Astrocyte of the cerebellum (primary cell): ENCODE results near the gene CLCA2.

Source experiments
- DNase-seq: peaks from one replicate; pipeline ENCODE4 v3.0.0-alpha.2; 2011; ENCODE audit warnings: low read depth
- H3K4me3 ChIP-seq: 2 replicates; pipeline ENCODE4 v1.5.1; 2011; ENCODE audit warnings: mild to moderate bottlenecking, low read depth, low read length, moderate library complexity
- CTCF ChIP-seq: IDR thresholded peaks from 2 replicates; pipeline ENCODE4 v1.5.1; 2012; ENCODE audit warnings: low read length, low read depth, moderate library complexity, mild to moderate bottlenecking; ENCODE audit errors: missing control alignments
- in situ Hi-C: cut with HindIII; loops from 2 replicates; pipeline ENCODE4 v1.10.0; 2017; ENCODE audit warnings: low sequenced_read_pairs

Gene CLCA2

GRCh38 chr1:86487811-86488141 lies 63.8 kb downstream of the CLCA2 start:
- in situ Hi-C loops: no loop called here
- TF ChIP-seq CTCF: no peak
- DNase-seq: no peak
- no peak overlapping the region for H3K4me3 ChIP-seq

- in situ Hi-C loops: no loop called here
Measured at GRCh38 chr1:86489242-86489878, 65.4 kb downstream of the CLCA2 start.

GRCh38 chr1:86491171-86491950 lies 67.4 kb downstream of the CLCA2 start:
- in situ Hi-C loops: no loop called here
- no peak overlapping the region for H3K4me3 ChIP-seq
- DNase-seq: no peak
- no peak for TF ChIP-seq CTCF

More at GRCh38 chr1:86489242-86489878, 65.4 kb downstream of the CLCA2 start:
- no peak overlapping the region for H3K4me3 ChIP-seq
- no peak for TF ChIP-seq CTCF
- no peak for DNase-seq

- in situ Hi-C loops: no loop called here
- DNase-seq: no peak
- TF ChIP-seq CTCF: no peak
- H3K4me3 ChIP-seq: no peak overlapping the region
Measured at GRCh38 chr1:86498281-86498680, 74.3 kb downstream of the CLCA2 start.

GRCh38 chr1:86499987-86500593 lies 76.1 kb downstream of the CLCA2 start:
- in situ Hi-C loops: no loop called here
- no peak overlapping the region for H3K4me3 ChIP-seq
- TF ChIP-seq CTCF: peak; percentile 20
- DNase-seq: no peak

GRCh38 chr1:86500714-86501113 lies 76.7 kb downstream of the CLCA2 start:
- in situ Hi-C loops: no loop called here
- no peak for TF ChIP-seq CTCF
- H3K4me3 ChIP-seq: no peak overlapping the region
- no peak for DNase-seq
